Tibial nerve (tissue), 4 donors: Measurements from ENCODE around the gene INO80B. TPM values are rescaled to one million over a fixed set of nuclear protein-coding genes. Genes with fewer than 3 reads are reported as not detected.

Experiments used
- DNase-seq, 2 donors: peaks; one replicate each; pipeline ENCODE4 v3.0.0-alpha.2; 2019; ENCODE audit warnings: low spot score in 2 of 2
- H3K27ac ChIP-seq, 4 donors: fragments of 200-600 bp; sonication (generic) in 3 of 4; one replicate each; pipeline ENCODE4 v1.5.1; 2017 to 2019; ENCODE audit warnings: mild to moderate bottlenecking in 1 of 4
- H3K27me3 ChIP-seq, 2 donors: fragments of 200-600 bp; sonication (generic) in 1 of 2; one replicate each; pipeline versions ENCODE4 v1.5.1 to v1.6.0; 2017 to 2019
- H3K36me3 ChIP-seq, 3 donors: fragments of 200-600 bp; sonication (generic); one replicate each; pipeline ENCODE4 v1.5.1; 2018 to 2019
- H3K4me1 ChIP-seq, 4 donors: fragments of 200-600 bp; sonication (generic) in 3 of 4; one replicate each; pipeline ENCODE4 v1.5.1; 2017 to 2019
- H3K4me3 ChIP-seq, 4 donors: fragments of 200-600 bp; sonication (generic) in 3 of 4; one replicate each; pipeline ENCODE4 v1.5.1; 2017 to 2019; ENCODE audit warnings: mild to moderate bottlenecking in 1 of 4, moderate library complexity in 1 of 4
- H3K9me3 ChIP-seq, 4 donors: fragments of 200-600 bp; sonication (generic) in 3 of 4; one replicate each; pipeline ENCODE4 v1.5.1; 2017 to 2019
- CTCF ChIP-seq, 5 experiments: fragments of 200-600 bp in 3 of 5; fragments of 450-650 bp in 2 of 5; sonication (generic) in 3 of 5; IDR thresholded peaks; one replicate each; pipeline ENCODE4 v1.5.1; 2016 to 2019; ENCODE audit warnings: antibody characterized with exemption in 5 of 5, mild to moderate bottlenecking in 3 of 5, moderate library complexity in 2 of 5
- EP300 ChIP-seq, 2 donors: sonication (generic); formaldehyde crosslinking; IDR thresholded peaks; one replicate each; pipeline ENCODE4 v1.6.1; 2017; ENCODE audit warnings: antibody characterized with exemption in 2 of 2, mild to moderate bottlenecking in 1 of 2
- POLR2A ChIP-seq, 2 donors: fragments of 450-650 bp; IDR thresholded peaks; one replicate each; pipeline ENCODE4 v1.6.1; 2017; ENCODE audit warnings: antibody characterized with exemption in 2 of 2, mild to moderate bottlenecking in 2 of 2, moderate library complexity in 2 of 2
- WGBS, 2 donors: methylation state at CpG; one replicate each; pipeline ENCODE4 v1.1.5; 2018; 5-methylcytosine and 5-hydroxymethylcytosine counted together
- total RNA-seq, 4 donors: library from RNA; depleted of rRNA; stranded (reverse); fragments of >200 nt; gene quantifications; one replicate each; pipeline ENCODE4 v1.1.0, GENCODE V29; 2016

The INO80B gene
- total RNA-seq, 4 donors from 2014 or later = 15.1 to 40.6 (median 27.5) TPM

- Histone ChIP-seq H3K4me3 (peak overlapping the region; percentile 51 to 67 (median 60)), H3K9me3 (no peaks in the 10 kb centered on the region), H3K27me3 (no peaks in the 10 kb centered on the region), H3K36me3 (peaks cover 0 to 26% (median 0%) of the 10 kb centered on the region in 3 donors), H3K27ac (peak overlapping the region; percentile 68 to 89 (median 82)), H3K4me1 (peaks cover 0 to 24% (median 15%) of the 10 kb centered on the region in 4 donors)
- 60 to 61% methylated on average over 16 of the region's 16 CpGs for WGBS, 2 donors
- TF ChIP-seq EP300 (IDR thresholded peaks at IDR 0.05) (no peak), POLR2A (IDR thresholded peaks at IDR 0.05) (no peak), CTCF (IDR thresholded peaks at IDR 0.05) (no peak)
- no peak for DNase-seq
Measured at GRCh38 chr2:74471332-74472065, 16.6 kb downstream of the INO80B start.

GRCh38 chr2:74472086-74472944 is 17.4 kb downstream of the INO80B start, which contains the start of gene MRPL53:
Gene MRPL53, minus strand, starts transcription at chr2:74472680. Its CDS starts 20 bp downstream, at chr2:74472660.
- no peaks in the 10 kb centered on the region for H3K9me3 ChIP-seq
- 0% methylated on average over 58 to 65 of the region's 66 CpGs for WGBS, 2 donors
- TF ChIP-seq EP300 (IDR thresholded peaks at IDR 0.05) (peak; percentile 38 to 98), CTCF (IDR thresholded peaks at IDR 0.05) (no peak), POLR2A (IDR thresholded peaks at IDR 0.05) (peak; percentile 57 to 79)
- H3K27ac ChIP-seq = peak within 1 kb of the TSS; percentile 68 to 89 (median 82)
- H3K27me3 ChIP-seq = no peaks in the 10 kb centered on the region
- peak; percentile 93 to 97 for DNase-seq
- peaks cover 0 to 33% (median 0%) of the 10 kb centered on the region in 3 donors for H3K36me3 ChIP-seq
- peak within 1 kb of the TSS; percentile 51 to 67 (median 60) for H3K4me3 ChIP-seq
- peaks cover 0 to 27% (median 15%) of the 10 kb centered on the region in 4 donors for H3K4me1 ChIP-seq

- H3K4me1 ChIP-seq = peaks cover 0 to 31% (median 15%) of the 10 kb centered on the region in 4 donors
- TF ChIP-seq CTCF (IDR thresholded peaks at IDR 0.05) (no peak), EP300 (IDR thresholded peaks at IDR 0.05) (no peak), POLR2A (IDR thresholded peaks at IDR 0.05) (no peak)
- 7 to 9% methylated on average over 7 of the region's 7 CpGs for WGBS, 2 donors
- H3K4me3 ChIP-seq = peak overlapping the region; percentile 51 to 67 (median 60)
- H3K9me3 ChIP-seq = no peaks in the 10 kb centered on the region
- peaks cover 0 to 39% (median 0%) of the 10 kb centered on the region in 3 donors for H3K36me3 ChIP-seq
- H3K27ac ChIP-seq = peak overlapping the region; percentile 68 to 89 (median 82)
- H3K27me3 ChIP-seq = no peaks in the 10 kb centered on the region
- no peak for DNase-seq
Measured at GRCh38 chr2:74472945-74473258, 18.0 kb downstream of the INO80B start.

GRCh38 chr2:74474481-74474880 is 19.6 kb downstream of the INO80B start:
- DNase-seq = no peak
- WGBS, 2 donors = 94 to 96% methylated on average over 6 of the region's 6 CpGs
- Histone ChIP-seq H3K27me3 (no peaks in the 10 kb centered on the region), H3K9me3 (no peaks in the 10 kb centered on the region), H3K27ac (no peak overlapping the region), H3K4me1 (peaks cover 0 to 31% (median 15%) of the 10 kb centered on the region in 4 donors), H3K36me3 (peaks cover 0 to 52% (median 0%) of the 10 kb centered on the region in 3 donors), H3K4me3 (no peak overlapping the region)
- TF ChIP-seq POLR2A (IDR thresholded peaks at IDR 0.05) (no peak), EP300 (IDR thresholded peaks at IDR 0.05) (no peak), CTCF (IDR thresholded peaks at IDR 0.05) (no peak)
